Trophoblast cell (in vitro differentiated cells and primary cell): ENCODE measurements around the gene SH2B3.
A peak's percentile ranks its signal among the peaks of the same experiment; 100 is the strongest.
"Not testable (repeated sequence)": the region's sequence is repeated elsewhere in the genome, so short reads cannot be mapped to it uniquely, and the experiment has no call there.

ENCODE experiments used
- DNase-seq, 2 donors: peaks; one replicate each; pipeline ENCODE4 v3.0.0-alpha.2; 2016
- H2AFZ ChIP-seq: 2 replicates; pipeline ENCODE4 v1.6.1; 2013; ENCODE audit warnings: low read length, moderate library complexity, mild to moderate bottlenecking; ENCODE audit not compliant: insufficient read depth, poor library complexity
- H2AK5ac ChIP-seq: 2 replicates; pipeline ENCODE4 v1.6.1; 2013; ENCODE audit warnings: mild to moderate bottlenecking, low read length
- H2BK120ac ChIP-seq: 2 replicates; pipeline ENCODE4 v1.6.1; 2013; ENCODE audit warnings: low read length, mild to moderate bottlenecking, moderate library complexity; ENCODE audit not compliant: insufficient read depth, poor library complexity
- H2BK12ac ChIP-seq: 2 replicates; pipeline ENCODE4 v1.6.1; 2013; ENCODE audit warnings: mild to moderate bottlenecking, low read length, moderate library complexity
- H2BK5ac ChIP-seq: 2 replicates; pipeline ENCODE4 v1.6.1; 2013; ENCODE audit warnings: low read length, low read depth, moderate library complexity, mild to moderate bottlenecking; ENCODE audit not compliant: poor library complexity
- H3K14ac ChIP-seq: 2 replicates; pipeline ENCODE4 v1.6.1; 2013; ENCODE audit warnings: mild to moderate bottlenecking, low read length
- H3K18ac ChIP-seq: 2 replicates; pipeline ENCODE4 v1.6.1; 2013; ENCODE audit warnings: mild to moderate bottlenecking, low read length
- H3K23ac ChIP-seq: 2 replicates; pipeline ENCODE4 v1.6.1; 2013; ENCODE audit warnings: low read length
- H3K27ac ChIP-seq: 2 replicates; pipeline ENCODE4 v1.5.1; 2013; ENCODE audit warnings: low read depth, mild to moderate bottlenecking, inconsistent platforms, low read length, moderate library complexity
- H3K27me3 ChIP-seq: 2 replicates; pipeline ENCODE4 v1.6.1; 2013; ENCODE audit warnings: inconsistent platforms, mild to moderate bottlenecking, low read length, moderate library complexity; ENCODE audit not compliant: insufficient read depth
- H3K36me3 ChIP-seq, 2 experiments: 1 replicate in 1 of 2; 2 replicates in 1 of 2; pipeline ENCODE4 v1.6.1; 2013; ENCODE audit warnings: low read length in 2 of 2, mild to moderate bottlenecking in 2 of 2, moderate library complexity in 1 of 2; ENCODE audit not compliant: insufficient read depth in 2 of 2, control insufficient read depth in 1 of 2
- H3K4ac ChIP-seq: 2 replicates; pipeline ENCODE4 v1.6.1; 2013; ENCODE audit warnings: low read depth, mild to moderate bottlenecking, low read length, moderate library complexity
- H3K4me1 ChIP-seq, 2 experiments: 1 replicate in 1 of 2; 2 replicates in 1 of 2; pipeline ENCODE4 v1.6.1; 2013; ENCODE audit warnings: low read length in 2 of 2, mild to moderate bottlenecking in 2 of 2, moderate library complexity in 1 of 2; ENCODE audit not compliant: insufficient read depth in 2 of 2, control insufficient read depth in 1 of 2
- H3K4me2 ChIP-seq: 2 replicates; pipeline ENCODE4 v1.6.1; 2013; ENCODE audit warnings: inconsistent platforms, mild to moderate bottlenecking, low read length, moderate library complexity
- H3K4me3 ChIP-seq: 2 replicates; pipeline ENCODE4 v1.5.1; 2013; ENCODE audit warnings: mild to moderate bottlenecking, low read depth, low read length, inconsistent platforms
- H3K79me1 ChIP-seq: one replicate; pipeline ENCODE4 v1.6.1; 2013; ENCODE audit warnings: low read length
- H3K79me2 ChIP-seq: 2 replicates; pipeline ENCODE4 v1.6.1; 2013; ENCODE audit warnings: low read length, mild to moderate bottlenecking; ENCODE audit not compliant: control insufficient read depth, insufficient read depth, poor library complexity
- H3K9ac ChIP-seq: 2 replicates; pipeline ENCODE4 v1.6.1; 2013; ENCODE audit warnings: mild to moderate bottlenecking, low read length
- H3K9me3 ChIP-seq: 2 replicates; pipeline ENCODE4 v1.6.1; 2013; ENCODE audit warnings: low read depth, mild to moderate bottlenecking, control low read depth, inconsistent platforms, low read length; ENCODE audit not compliant: insufficient read depth
- H4K12ac ChIP-seq: 2 replicates; pipeline ENCODE4 v1.6.1; 2013; ENCODE audit warnings: low read depth, mild to moderate bottlenecking, low read length, moderate library complexity
- H4K8ac ChIP-seq: 2 replicates; pipeline ENCODE4 v1.6.1; 2013; ENCODE audit warnings: low read depth, mild to moderate bottlenecking, low read length, moderate library complexity
- H4K91ac ChIP-seq: one replicate; pipeline ENCODE4 v1.6.1; 2013; ENCODE audit warnings: low read depth, mild to moderate bottlenecking, low read length, moderate library complexity
- WGBS: extraction: QIAGEN DNeasy Blood & Tissue Kit; methylation state at CpG from one replicate; pipeline ENCODE4 v1.1.7; 2013; ENCODE audit warnings: missing lambda C conversion rate; ENCODE audit not compliant: insufficient read length, insufficient coverage; ENCODE audit errors: extremely low coverage; 5-methylcytosine and 5-hydroxymethylcytosine counted together

SH2B3 gene

DNA sequence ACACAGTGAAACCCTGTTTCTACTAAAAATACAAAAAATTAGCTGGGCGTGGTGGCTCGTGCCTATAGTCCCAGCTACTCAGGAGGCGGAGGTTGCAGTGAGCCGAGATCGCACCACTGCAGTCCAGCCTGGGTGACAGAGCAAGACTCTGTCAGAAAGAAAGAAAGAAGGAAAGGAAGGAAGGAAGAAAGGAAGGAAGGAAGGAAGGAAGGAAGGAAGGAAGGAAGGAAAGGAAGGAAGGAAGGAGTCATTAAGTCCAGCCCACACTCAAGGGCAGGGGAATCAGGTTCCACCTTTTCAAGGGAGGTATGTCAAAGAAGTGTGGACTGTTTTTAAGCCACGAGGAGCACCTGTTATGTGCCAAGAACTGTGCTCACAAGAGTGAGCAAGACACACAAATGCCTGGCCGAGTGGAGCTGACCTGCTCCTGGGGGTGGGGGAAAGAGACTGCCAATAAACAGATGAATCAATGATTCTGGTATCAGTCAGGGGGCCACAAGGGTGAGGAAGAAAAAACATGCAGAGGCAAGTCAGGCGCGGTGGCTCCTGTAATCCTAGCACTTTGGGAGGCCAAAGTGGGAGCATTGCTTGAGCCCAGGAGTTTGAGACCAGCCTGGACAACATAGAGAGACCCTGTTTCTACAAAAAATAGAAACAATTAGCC, 5.8 kb upstream of the SH2B3 start:
- not testable (repeated sequence) for H3K36me3 ChIP-seq, DNase-seq, H4K91ac ChIP-seq, H3K4me1 ChIP-seq, H3K4me2 ChIP-seq, H3K4me3 ChIP-seq, H2AFZ ChIP-seq, H3K79me1 ChIP-seq, H2BK12ac ChIP-seq, H2BK120ac ChIP-seq, H3K23ac ChIP-seq, H2AK5ac ChIP-seq, H3K14ac ChIP-seq, H4K8ac ChIP-seq, H4K12ac ChIP-seq, H3K9ac ChIP-seq, H3K4ac ChIP-seq, H2BK5ac ChIP-seq, H3K79me2 ChIP-seq, H3K18ac ChIP-seq, H3K9me3 ChIP-seq, H3K27me3 ChIP-seq, H3K27ac ChIP-seq
- WGBS: no CpG with 5 or more reads among the region's 9 CpGs

DNA sequence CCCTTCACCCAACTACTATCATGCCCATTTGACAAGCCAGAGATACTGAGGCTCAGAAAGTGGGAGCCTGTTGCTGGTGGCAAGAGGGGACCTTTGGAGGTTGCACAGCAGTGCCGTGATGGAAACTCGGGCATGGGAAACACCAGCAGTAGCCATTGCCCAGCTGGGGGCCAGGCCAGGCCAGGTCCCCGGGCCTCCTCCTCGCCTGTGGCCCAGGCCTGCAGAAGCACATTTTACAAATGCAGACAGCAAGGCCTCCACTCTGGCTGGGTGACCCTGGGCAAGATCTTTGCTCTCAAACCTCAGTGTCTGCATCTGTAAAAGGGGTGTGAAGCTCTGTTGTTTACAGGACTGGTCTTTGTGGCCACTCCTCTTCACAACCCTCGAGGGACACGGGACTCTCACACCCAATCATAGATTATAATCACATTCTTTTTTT, 4.5 kb upstream of the SH2B3 start:
- Histone ChIP-seq H3K18ac (no peak overlapping the region), H3K4me1 (peaks cover under 1 to 12% of the 10 kb centered on the region in 2 experiments), H3K27ac (no peak overlapping the region), H3K27me3 (no peaks in the 10 kb centered on the region), H4K12ac (no peak overlapping the region), H2AK5ac (no peak overlapping the region), H2BK12ac (no peak overlapping the region), H3K4me2 (no peak overlapping the region), H3K79me2 (peaks cover under 1% of the 10 kb centered on the region), H3K14ac (no peak overlapping the region), H4K8ac (no peak overlapping the region), H3K4me3 (no peak overlapping the region), H3K9ac (no peak overlapping the region), H3K36me3 (no peaks in the 10 kb centered on the region), H4K91ac (no peak overlapping the region), H2BK5ac (no peak overlapping the region), H2BK120ac (no peak overlapping the region), H3K4ac (no peak overlapping the region), H3K23ac (no peak overlapping the region), H2AFZ (no peak overlapping the region), H3K79me1 (peaks cover under 1% of the 10 kb centered on the region), H3K9me3 (peaks cover 2% of the 10 kb centered on the region)
- no CpG with 5 or more reads among the region's 6 CpGs for WGBS
- no peak for DNase-seq

DNA sequence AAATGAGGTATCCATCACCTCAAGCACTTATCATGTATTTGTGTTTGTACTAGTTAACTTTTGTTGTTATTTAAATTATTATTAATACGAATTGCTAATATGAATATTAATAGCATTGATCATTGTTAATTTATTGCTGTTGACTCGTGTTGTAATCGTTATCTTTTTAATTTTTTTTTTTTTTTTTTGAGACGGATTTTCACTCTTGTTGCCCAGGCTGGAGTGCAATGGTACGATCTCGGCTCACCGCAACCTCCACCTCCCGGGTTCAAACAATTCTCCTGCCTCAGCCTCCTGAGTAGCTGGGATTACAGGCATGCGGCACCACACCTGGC, 3.3 kb upstream of the SH2B3 start:
- not testable (repeated sequence) for H3K79me1 ChIP-seq, H3K4me2 ChIP-seq, H4K12ac ChIP-seq, DNase-seq, H2AK5ac ChIP-seq, H3K36me3 ChIP-seq, H2BK5ac ChIP-seq, H3K23ac ChIP-seq, H3K18ac ChIP-seq, H2BK120ac ChIP-seq, H3K9me3 ChIP-seq, H4K91ac ChIP-seq, H4K8ac ChIP-seq, H2BK12ac ChIP-seq, H3K27me3 ChIP-seq, H3K4me3 ChIP-seq, H2AFZ ChIP-seq, H3K9ac ChIP-seq, H3K27ac ChIP-seq, H3K4ac ChIP-seq, H3K79me2 ChIP-seq, H3K14ac ChIP-seq
- WGBS: no CpG with 5 or more reads among the region's 9 CpGs
- H3K4me1 ChIP-seq: peaks cover 6 to 20% of the 10 kb centered on the region in 2 experiments

DNA sequence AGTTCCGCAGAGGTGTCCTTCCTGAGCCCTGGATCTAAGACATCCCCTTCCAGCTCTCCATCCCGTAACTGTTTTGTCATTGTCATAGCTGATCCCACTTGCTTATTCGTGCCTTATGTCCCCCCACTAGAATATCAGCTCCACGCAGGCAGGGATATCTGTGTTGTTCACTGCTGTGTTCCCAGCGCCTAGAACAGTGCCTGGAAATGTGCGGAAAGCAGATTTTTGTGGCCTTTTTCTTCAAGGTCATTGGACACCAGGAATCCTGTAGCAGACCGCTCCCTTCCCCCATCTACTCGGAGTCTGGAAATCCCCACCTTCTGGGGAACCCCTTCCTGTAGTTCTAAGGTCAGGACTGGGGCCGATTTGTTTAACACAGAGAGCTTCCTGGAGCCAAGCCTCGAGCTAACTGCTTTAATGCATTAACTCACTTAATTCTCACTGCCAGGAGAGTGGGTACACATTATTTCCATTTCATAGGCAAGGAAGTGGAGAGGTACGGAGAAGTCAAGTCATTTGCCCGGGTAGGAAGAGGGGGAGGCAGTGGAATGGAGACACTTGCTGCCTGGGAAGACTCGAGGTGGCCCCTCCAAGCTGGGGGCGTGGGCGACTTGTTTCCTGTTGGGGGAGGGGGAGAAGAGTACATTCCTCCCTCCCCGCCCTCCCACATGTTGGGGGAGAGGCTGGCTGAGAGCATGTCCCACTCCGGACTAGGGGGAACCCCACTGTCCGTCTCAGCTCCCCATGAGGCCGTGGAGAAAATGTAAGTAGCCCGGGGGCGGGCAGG, 1.2 kb upstream of the SH2B3 start:
- Histone ChIP-seq H3K27me3 (no peaks in the 10 kb centered on the region), H2AFZ (peak overlapping the region; percentile 20), H3K23ac (no peak overlapping the region), H4K8ac (peak overlapping the region; percentile 30), H4K12ac (no peak overlapping the region), H3K4me1 (peaks cover 9 to 23% of the 10 kb centered on the region in 2 experiments), H3K27ac (no peak overlapping the region), H3K79me2 (peaks cover 6% of the 10 kb centered on the region), H3K14ac (no peak overlapping the region), H3K4me3 (peak overlapping the region; percentile 35), H3K18ac (no peak overlapping the region), H3K4ac (no peak overlapping the region), H2AK5ac (no peak overlapping the region), H3K79me1 (peaks cover 5% of the 10 kb centered on the region), H2BK12ac (no peak overlapping the region), H2BK5ac (no peak overlapping the region), H3K9ac (no peak overlapping the region), H3K9me3 (peaks cover 2% of the 10 kb centered on the region), H2BK120ac (peak overlapping the region; percentile 13), H3K36me3 (no peaks in the 10 kb centered on the region), H3K4me2 (peak overlapping the region; percentile 87), H4K91ac (peak overlapping the region; percentile 81)
- no peak for DNase-seq
- WGBS: no CpG with 5 or more reads among the region's 21 CpGs
